Esophagus squamous epithelium (tissue), 5 donors: Measurements from ENCODE around the gene C1QTNF9. TPM values are rescaled to one million over a fixed set of nuclear protein-coding genes. Genes with fewer than 3 reads are reported as not detected.

Experiments
- DNase-seq: peaks from one replicate; lab custom pipeline; 2025; lab: John Stamatoyannopoulos, UW
- H3K27ac ChIP-seq, 4 donors: fragments of 200-600 bp; sonication (generic); one replicate each; pipeline ENCODE4 v1.5.1; 2016 to 2019; ENCODE audit warnings: mild to moderate bottlenecking in 1 of 4
- H3K27me3 ChIP-seq, 4 donors: fragments of 200-600 bp; sonication (generic); 1 replicate in 3 of 4; 2 replicates in 1 of 4; pipeline versions ENCODE4 v1.5.1 to v1.6.0; 2017 to 2021; ENCODE audit warnings: antibody characterized with exemption in 1 of 4
- H3K36me3 ChIP-seq, 3 donors: fragments of 200-600 bp; sonication (generic); one replicate each; pipeline ENCODE4 v1.5.1; 2016 to 2019
- H3K4me1 ChIP-seq, 3 donors: fragments of 200-600 bp; sonication (generic); one replicate each; pipeline ENCODE4 v1.5.1; 2017 to 2019
- H3K4me3 ChIP-seq, 4 donors: fragments of 200-600 bp; sonication (generic); 1 replicate in 3 of 4; 2 replicates in 1 of 4; pipeline ENCODE4 v1.5.1; 2016 to 2019; ENCODE audit warnings: mild to moderate bottlenecking in 2 of 4, moderate library complexity in 1 of 4
- H3K9me3 ChIP-seq, 3 donors: fragments of 200-600 bp; sonication (generic); one replicate each; pipeline ENCODE4 v1.5.1; 2016 to 2019
- CTCF ChIP-seq, 6 experiments: fragments of 450-650 bp in 4 of 6; fragments of 200-600 bp in 2 of 6; sonication (generic) in 2 of 6; IDR thresholded peaks; one replicate each; pipeline ENCODE4 v1.5.1; 2016 to 2019; ENCODE audit warnings: antibody characterized with exemption in 6 of 6, mild to moderate bottlenecking in 4 of 6, moderate library complexity in 4 of 6
- POLR2A ChIP-seq, 4 donors: fragments of 450-650 bp; IDR thresholded peaks; one replicate each; pipeline ENCODE4 v1.6.1; 2017; ENCODE audit warnings: antibody characterized with exemption in 4 of 4, mild to moderate bottlenecking in 4 of 4, moderate library complexity in 3 of 4
- WGBS, 2 donors: methylation state at CpG; one replicate each; pipeline ENCODE4 v1.1.5; 2018; 5-methylcytosine and 5-hydroxymethylcytosine counted together
- intact Hi-C: fragments of 100-400 bp; cut with DNase I; formaldehyde crosslinking; loops from one replicate; pipeline ENCODE4 v1.15.0; 2022
- total RNA-seq, 4 donors: library from RNA; depleted of rRNA; stranded (reverse); fragments of >200 nt; gene quantifications; one replicate each; pipeline ENCODE4 v1.1.0, GENCODE V29; 2016
- donor health status: DM: yes; HTN: yes; CAD: no.

The C1QTNF9 gene
- total RNA-seq, 4 donors from 2014 or later = not detected

DNA sequence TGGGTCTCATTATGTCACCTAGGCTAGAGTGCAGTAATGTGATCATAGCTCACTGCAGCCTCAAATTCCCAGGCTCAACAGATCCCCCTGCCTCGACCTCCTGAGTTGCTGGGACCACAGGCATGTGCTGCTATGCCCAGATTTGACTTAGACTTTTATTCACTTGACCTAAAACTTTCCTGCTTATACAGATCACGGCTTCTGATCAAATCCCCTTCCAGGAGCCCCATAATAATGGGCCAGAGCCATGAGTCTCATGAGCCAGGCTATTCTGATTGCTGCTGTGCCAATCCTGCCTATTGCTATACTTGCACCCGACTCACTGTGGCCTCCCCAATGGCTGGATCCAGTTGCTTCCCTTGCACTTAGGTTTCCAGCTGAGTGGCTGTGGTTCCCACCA is 42.0 kb downstream of the C1QTNF9 start:
- Histone ChIP-seq H3K4me1 (peaks cover 0 to 14% (median 5%) of the 10 kb centered on the region in 3 donors), H3K27ac (no peak overlapping the region), H3K4me3 (no peak overlapping the region), H3K27me3 (no peaks in the 10 kb centered on the region), H3K36me3 (no peaks in the 10 kb centered on the region), H3K9me3 (no peaks in the 10 kb centered on the region)
- no peak for DNase-seq
- intact Hi-C loops = loop anchor here (10.0 kb wide), 1 partner anchor 1417 kb away; no protein-coding TSS in a partner anchor
- TF ChIP-seq POLR2A (IDR thresholded peaks at IDR 0.05) (no peak), CTCF (IDR thresholded peaks at IDR 0.05) (no peak)
- 64 to 81% methylated on average over 2 to 3 of the region's 3 CpGs for WGBS, 2 donors

GRCh38 chr13:24353736-24354135 is 44.4 kb downstream of the C1QTNF9 start:
- no peak for DNase-seq
- WGBS, 2 donors = 50 to 62% methylated on average over 1 of the region's 1 CpG

DNA sequence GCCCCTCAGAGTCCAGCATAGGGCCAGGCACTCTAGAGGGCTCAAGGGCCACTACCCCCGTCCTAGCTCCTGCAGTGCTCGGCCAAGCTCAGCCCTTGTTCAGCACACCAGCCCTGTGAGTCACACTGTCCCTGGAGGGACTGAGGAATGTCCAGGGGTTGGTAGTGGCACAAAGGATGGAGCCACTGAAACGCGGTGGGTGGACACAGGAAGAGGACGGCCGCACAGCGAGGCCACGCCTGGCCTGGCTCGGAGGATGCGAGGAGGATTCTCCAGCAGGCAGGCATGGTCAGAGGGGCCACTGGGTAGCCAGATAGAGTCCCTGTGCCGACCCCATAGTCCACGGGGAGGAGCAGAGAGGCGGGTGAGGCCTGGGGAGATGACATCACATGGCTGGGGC is 45.7 kb downstream of the C1QTNF9 start:
- TF ChIP-seq CTCF (IDR thresholded peaks at IDR 0.05) (no peak), POLR2A (IDR thresholded peaks at IDR 0.05) (no peak)
- DNase-seq = no peak
- H3K4me1 ChIP-seq = no peaks in the 10 kb centered on the region
- H3K36me3 ChIP-seq = no peaks in the 10 kb centered on the region
- H3K9me3 ChIP-seq = no peaks in the 10 kb centered on the region
- intact Hi-C loops = loop anchor here (10.0 kb wide), 1 partner anchor 1420 kb away; no protein-coding TSS in a partner anchor
- no peaks in the 10 kb centered on the region for H3K27me3 ChIP-seq
- no peak overlapping the region for H3K4me3 ChIP-seq
- no peak overlapping the region for H3K27ac ChIP-seq
- 85 to 93% methylated on average over 6 to 11 of the region's 13 CpGs for WGBS, 2 donors

More at GRCh38 chr13:24353736-24354135, 44.4 kb downstream of the C1QTNF9 start:
- Histone ChIP-seq H3K9me3 (no peaks in the 10 kb centered on the region), H3K27me3 (no peaks in the 10 kb centered on the region), H3K27ac (no peak overlapping the region), H3K36me3 (no peaks in the 10 kb centered on the region), H3K4me1 (peaks cover 0 to 8% (median 2%) of the 10 kb centered on the region in 3 donors), H3K4me3 (no peak overlapping the region)
- intact Hi-C loops = loop anchor here (10.0 kb wide), 1 partner anchor 1419 kb away; no protein-coding TSS in a partner anchor
- no peak for TF ChIP-seq CTCF (IDR thresholded peaks at IDR 0.05)
- no peak for TF ChIP-seq POLR2A (IDR thresholded peaks at IDR 0.05)

DNA sequence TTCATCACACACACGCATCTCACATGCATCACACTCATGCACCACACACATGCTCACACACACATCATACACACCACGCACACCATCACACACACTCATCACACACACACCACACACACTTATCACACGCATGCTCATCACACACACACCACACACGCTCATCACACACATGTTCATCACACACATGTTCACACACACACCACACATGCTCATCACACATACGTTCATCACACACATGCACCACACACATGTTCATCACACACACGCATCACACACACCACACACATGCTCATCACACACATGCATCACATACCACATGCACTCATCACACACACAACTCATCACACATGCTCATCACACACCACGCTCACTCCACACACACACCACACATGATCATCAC is 46.9 kb downstream of the C1QTNF9 start:
- intact Hi-C loops = loop anchor here (10.0 kb wide), 1 partner anchor 1421 kb away; no protein-coding TSS in a partner anchor
- no peak overlapping the region for H3K27ac ChIP-seq
- no peaks in the 10 kb centered on the region for H3K27me3 ChIP-seq
- WGBS, 2 donors = 81 to 86% methylated on average over 7 of the region's 7 CpGs
- H3K36me3 ChIP-seq = no peaks in the 10 kb centered on the region
- TF ChIP-seq CTCF (IDR thresholded peaks at IDR 0.05) (no peak), POLR2A (IDR thresholded peaks at IDR 0.05) (no peak)
- H3K4me1 ChIP-seq = no peaks in the 10 kb centered on the region
- no peaks in the 10 kb centered on the region for H3K9me3 ChIP-seq
- no peak for DNase-seq
- no peak overlapping the region for H3K4me3 ChIP-seq

GRCh38 chr13:24356837-24357236 is 47.5 kb downstream of the C1QTNF9 start:
- no peaks in the 10 kb centered on the region for H3K4me1 ChIP-seq
- H3K36me3 ChIP-seq = no peaks in the 10 kb centered on the region
- H3K27me3 ChIP-seq = no peaks in the 10 kb centered on the region
- H3K27ac ChIP-seq = no peak overlapping the region
- TF ChIP-seq CTCF (IDR thresholded peaks at IDR 0.05) (no peak), POLR2A (IDR thresholded peaks at IDR 0.05) (no peak)
- 91 to 92% methylated on average over 7 of the region's 7 CpGs for WGBS, 2 donors
- DNase-seq = no peak
- H3K9me3 ChIP-seq = no peaks in the 10 kb centered on the region
- intact Hi-C loops = loop anchor here (10.0 kb wide), 1 partner anchor 1422 kb away; no protein-coding TSS in a partner anchor
- H3K4me3 ChIP-seq = no peak overlapping the region
